ENCODE measurements around the gene TMEM108.
"Not testable (repeated sequence)": the region's sequence is repeated elsewhere in the genome, so short reads cannot be mapped to it uniquely, and the experiment has no call there.

Gene TMEM108

GRCh38 chr3:133038089-133038730, at the start of gene TMEM108:
TSS of gene TMEM108 (plus strand) at chr3:133038391.
- peak; percentile 47 for DNase-seq

DNA sequence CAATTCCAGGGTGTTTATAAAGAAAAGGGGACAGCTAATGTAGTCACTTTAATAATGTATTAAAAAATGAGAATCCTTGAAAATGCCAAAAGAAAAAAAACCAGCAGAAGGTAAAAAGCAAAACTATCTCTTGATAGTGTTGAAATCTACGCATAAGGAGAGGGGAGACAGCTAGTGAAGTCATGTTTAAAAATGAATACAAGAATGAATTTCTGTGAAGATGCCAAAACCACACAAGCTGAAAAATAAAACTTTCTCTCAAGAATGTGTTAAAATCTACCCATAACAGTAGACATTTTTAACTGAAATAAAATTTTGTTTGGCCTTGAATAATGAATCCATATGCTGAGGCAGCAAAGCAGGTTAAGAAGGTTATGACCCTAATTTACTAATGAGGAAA, 42.2 kb upstream of the TMEM108 start:
- DNase-seq = no peak

DNA sequence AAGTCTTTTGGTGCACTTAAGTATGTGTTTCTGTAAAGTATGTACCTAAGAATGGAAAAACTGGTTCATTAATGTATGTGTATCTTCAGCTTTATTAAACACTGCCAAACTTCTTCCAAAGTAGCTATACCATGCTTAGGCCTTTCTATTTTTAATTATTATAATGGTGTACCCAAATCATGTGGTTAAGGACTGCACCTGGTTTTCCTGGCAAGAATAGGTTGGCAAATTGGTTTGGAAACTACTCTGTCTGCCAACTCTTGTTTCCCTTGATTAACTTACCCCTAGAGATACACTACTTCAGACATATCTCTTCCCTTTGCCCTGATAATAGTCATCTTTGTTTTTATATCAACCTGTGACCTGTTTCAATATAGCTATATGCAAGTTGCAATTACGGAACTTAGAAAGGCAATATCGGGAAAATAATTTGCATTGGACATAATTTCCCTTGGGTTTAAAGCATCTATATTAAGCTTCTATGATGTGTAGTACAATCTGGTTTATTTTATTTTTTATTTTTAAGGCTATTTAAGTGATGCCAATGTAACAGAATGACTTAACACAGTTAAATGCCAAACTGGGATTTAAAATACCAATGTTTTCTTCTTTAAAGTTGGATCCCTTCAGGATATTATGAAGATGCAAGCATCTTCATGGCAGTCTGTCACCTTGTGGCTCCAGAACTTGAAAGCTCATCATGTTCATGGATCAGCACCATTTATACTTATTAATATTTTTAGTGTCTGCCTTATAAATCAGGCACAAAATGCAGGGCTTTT, 40.6 kb upstream of the TMEM108 start:
- no peak for DNase-seq

DNA sequence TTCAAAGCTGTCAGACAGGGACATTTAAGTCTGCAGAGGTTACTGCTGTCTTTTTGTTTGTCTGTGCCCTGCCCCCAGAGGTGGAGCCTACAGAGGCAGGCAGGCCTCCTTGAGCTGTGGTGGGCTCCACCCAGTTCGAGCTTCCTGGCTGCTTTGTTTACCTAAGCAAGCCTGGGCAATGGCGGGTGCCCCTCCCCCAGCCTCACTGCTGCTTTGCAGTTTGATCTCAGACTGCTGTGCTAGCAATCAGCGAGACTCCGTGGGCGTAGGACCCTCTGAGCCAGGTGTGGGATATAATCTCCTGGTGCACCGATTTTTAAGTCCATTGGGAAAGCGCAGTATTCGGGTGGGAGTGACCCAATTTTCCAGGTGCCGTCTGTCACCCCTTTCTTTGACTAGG, 33.2 kb upstream of the TMEM108 start:
- DNase-seq = not testable (repeated sequence)

DNA sequence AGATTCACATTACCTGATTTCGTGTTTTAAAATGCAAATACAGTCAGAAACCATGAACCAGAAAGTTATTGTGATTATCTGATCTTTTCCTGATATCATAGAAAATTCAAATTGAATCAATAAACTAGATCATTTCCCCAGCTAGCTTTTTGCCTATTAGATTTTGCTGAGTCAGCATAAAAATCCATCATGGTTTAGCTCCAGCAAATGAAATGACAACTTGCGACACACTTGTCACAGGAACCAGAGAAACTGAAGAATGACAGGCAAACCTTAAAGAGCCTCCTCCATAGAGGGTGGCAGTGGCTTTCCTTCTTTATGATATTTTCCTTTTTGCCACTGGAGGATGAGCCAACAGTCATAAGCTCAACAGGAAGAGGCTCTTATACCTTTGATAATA, 30.6 kb upstream of the TMEM108 start:
- no peak for DNase-seq

- no peak for DNase-seq
Measured at GRCh38 chr3:133014325-133014724, 23.9 kb upstream of the TMEM108 start.

DNA sequence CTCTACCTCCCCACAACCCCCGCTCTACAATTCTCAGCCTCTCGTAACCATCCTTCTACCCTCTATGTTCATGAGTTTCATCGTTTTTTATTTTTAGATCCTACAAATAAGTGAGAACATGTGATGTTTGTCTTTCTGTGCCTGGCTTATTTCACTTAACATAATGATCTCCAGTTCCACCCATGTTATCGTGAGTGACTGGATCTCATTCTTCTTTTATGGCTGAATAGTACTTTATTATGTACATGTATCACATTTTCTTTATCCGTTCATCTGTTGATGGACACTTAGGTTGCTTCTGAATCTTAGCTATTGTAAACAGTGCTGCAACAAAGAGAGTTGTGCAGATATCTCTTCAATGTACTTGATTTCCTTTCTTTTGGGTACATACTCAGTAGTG, 22.6 kb upstream of the TMEM108 start:
- not testable (repeated sequence) for DNase-seq

DNA sequence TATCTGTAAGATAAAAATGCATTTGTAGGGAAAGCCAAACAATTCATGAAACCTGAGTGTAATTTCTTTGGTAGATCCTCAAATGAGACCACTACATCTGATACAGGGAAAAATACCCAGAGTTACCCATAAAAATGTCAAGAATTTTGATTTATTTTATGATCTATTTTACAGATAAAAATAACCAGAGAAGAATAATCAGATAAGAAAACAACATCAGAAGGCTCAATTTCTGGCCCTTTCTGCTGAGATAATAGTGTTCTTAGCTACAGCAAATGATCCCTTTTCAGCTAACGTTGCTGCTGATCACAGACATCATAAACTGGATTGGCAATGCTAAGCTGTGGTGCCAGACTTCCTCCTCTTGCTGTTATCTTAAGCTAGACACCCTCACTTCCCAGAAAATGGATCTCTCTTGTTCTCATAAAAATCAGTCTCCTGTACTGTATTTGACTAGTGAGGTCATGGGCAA, 21.3 kb upstream of the TMEM108 start:
- DNase-seq = no peak

GRCh38 chr3:133018921-133019320, 19.3 kb upstream of the TMEM108 start:
- DNase-seq = no peak

- no peak for DNase-seq
Measured at GRCh38 chr3:133021206-133021605, 17.0 kb upstream of the TMEM108 start.

GRCh38 chr3:133023362-133023761, 14.8 kb upstream of the TMEM108 start:
- no peak for DNase-seq

GRCh38 chr3:133025546-133025945, 12.6 kb upstream of the TMEM108 start:
- DNase-seq = no peak

DNA sequence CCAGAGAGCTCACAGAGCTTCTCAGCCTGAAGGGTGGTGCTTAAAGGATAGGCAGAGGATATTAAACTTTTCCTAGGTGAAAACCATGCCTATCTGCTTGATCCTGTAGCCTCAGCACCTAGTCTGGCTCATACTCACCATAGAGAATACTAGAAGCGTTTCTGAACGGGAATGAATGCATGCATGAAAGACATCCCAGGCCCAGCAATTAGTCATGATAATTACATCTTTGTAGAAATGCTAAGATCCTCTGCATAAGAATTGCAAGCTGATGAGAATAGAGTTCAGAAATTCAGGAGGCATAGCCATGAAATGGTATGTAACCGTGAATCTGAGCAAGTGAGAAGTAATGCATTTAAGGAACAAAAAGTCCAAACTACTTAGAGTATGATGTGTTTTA, 5.9 kb upstream of the TMEM108 start:
- DNase-seq = no peak

- no peak for DNase-seq
Measured at GRCh38 chr3:133037436-133037835, 755 bp upstream of the TMEM108 start.

DNA sequence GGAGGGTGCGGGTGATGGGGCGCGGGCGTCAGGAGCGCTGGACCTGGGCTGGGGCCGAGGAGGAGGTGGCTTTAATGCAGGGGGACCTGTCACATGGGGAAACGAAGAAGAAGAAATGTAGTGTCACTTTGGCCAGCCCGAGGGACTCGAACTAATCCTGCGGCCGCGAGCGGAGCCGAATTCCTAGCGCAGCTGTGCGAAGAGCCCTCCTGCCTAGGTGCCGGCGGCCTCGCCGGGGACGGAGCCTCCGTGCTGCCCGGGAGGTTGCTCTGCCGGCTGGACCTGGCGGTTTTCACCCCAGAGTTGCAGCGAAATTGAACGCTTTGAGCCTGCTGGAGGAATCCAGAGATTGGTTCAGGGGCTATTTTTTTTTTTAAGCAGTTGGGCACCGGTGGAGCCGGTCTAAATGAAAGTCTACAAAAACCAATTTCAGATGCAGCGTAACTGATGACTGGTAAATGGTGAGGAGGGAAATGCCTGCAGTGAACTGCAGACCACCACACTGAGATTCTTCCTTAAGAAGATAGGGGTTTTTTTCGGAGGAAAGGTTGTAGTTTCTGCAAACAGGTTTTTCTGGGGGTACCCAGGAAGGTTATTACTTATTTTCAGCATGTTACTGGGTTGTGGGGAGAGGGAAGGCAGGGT, 662 bp downstream of the TMEM108 start:
- no peak for DNase-seq

GRCh38 chr3:133040696-133041523, 2.7 kb downstream of the TMEM108 start:
- peak; percentile 46 for DNase-seq

- DNase-seq = no peak
Measured at GRCh38 chr3:133041524-133041829, 3.3 kb downstream of the TMEM108 start.

- no peak for DNase-seq
Measured at GRCh38 chr3:133042778-133043177, 4.6 kb downstream of the TMEM108 start.

DNA sequence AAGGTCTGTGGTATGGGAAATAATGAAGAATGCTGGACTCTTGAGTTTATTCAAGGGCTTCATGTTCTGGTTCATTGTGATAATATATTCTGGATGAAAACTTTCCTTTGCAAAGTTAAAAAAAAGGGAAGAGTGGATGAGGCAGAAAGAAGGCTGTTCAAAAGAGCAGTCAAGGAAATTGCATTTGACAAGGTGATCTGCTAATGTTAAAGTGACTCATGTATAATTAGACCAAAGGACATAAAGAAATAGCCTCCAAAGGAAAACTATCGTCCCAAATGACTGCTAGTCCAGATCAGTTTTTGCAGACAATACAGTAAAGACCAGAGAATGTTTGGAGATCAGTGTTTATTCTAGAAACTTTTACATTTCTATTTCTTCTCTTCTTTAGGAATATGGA, 9.8 kb downstream of the TMEM108 start:
- no peak for DNase-seq

DNA sequence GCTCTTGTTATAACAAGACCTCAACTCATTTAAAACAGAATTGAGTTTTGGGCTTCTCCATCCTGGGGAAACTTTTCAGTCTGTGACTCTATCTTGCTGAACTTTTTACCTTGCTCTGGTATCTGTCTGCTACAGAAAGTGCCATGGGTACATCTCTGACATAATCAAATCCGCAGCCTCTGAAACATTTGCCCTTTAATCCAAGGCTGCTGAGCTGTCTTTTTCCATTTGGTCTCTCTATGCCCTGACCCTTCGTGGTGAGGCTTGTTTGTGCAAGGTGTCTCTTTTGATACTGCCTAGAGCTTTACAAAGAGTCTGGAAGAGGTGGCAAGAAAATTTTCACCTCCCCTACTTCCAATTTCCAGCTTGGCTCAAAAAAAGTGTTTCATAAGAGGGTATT, 11.3 kb downstream of the TMEM108 start:
- no peak for DNase-seq

DNA sequence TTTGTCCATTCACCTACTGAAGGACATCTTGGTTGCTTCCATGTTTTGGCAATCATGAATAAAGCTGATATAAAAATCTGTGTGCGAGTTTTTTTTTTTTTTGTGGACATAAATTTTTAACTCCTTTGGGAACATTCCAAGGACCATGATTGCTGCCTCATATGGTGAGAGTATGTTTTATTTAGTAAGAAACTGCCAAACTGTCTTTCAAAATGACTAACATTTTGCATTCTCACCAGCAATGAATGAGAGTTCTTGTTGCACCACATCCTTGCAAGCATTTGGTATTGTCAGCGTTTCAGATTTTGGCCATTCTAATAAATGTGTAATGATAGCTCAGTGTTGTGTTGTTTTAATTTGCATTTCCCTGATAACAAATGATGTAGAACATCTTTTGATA, 12.7 kb downstream of the TMEM108 start:
- DNase-seq = no peak

GRCh38 chr3:133053532-133053931, 15.3 kb downstream of the TMEM108 start:
- no peak for DNase-seq

- DNase-seq = no peak
Measured at GRCh38 chr3:133054586-133054985, 16.4 kb downstream of the TMEM108 start.
